HG02973 (cell line): ENCODE results near the gene FGF14.
"Not testable (repeated sequence)": the region's sequence is repeated elsewhere in the genome, so short reads cannot be mapped to it uniquely, and the experiment has no call there.

Experiments
- ATAC-seq: cut with Tn5 transposase; IDR thresholded peaks from one replicate; pipeline ENCODE4 v1.9.1; 2021; ENCODE audit warnings: moderate library complexity; ENCODE audit not compliant: unreplicated experiment

Gene FGF14

GRCh38 chr13:102141625-102142472 lies 260.0 kb downstream of the FGF14 start:
- ATAC-seq = no peak

GRCh38 chr13:102139626-102140025 lies 262.2 kb downstream of the FGF14 start:
- ATAC-seq = no peak

- no peak for ATAC-seq
Measured at GRCh38 chr13:102138635-102139190, 263.1 kb downstream of the FGF14 start.

- ATAC-seq = not testable (repeated sequence)
Measured at GRCh38 chr13:102137904-102138303, 263.9 kb downstream of the FGF14 start.

- no peak for ATAC-seq
Measured at GRCh38 chr13:102136735-102137296, 265.0 kb downstream of the FGF14 start.

GRCh38 chr13:102132777-102133295 lies 269.0 kb downstream of the FGF14 start:
- no peak for ATAC-seq

- ATAC-seq = no peak
Measured at GRCh38 chr13:102131246-102131645, 270.6 kb downstream of the FGF14 start.

- ATAC-seq = no peak
Measured at GRCh38 chr13:102128216-102128810, 273.5 kb downstream of the FGF14 start.

GRCh38 chr13:102127153-102127552 lies 274.7 kb downstream of the FGF14 start:
- no peak for ATAC-seq

GRCh38 chr13:102122147-102122546 lies 279.7 kb downstream of the FGF14 start:
- no peak for ATAC-seq

GRCh38 chr13:102117175-102117831 lies 284.5 kb downstream of the FGF14 start:
- ATAC-seq = no peak

- ATAC-seq = no peak
Measured at GRCh38 chr13:102103469-102103868, 298.4 kb downstream of the FGF14 start.

GRCh38 chr13:102100234-102100633 lies 301.6 kb downstream of the FGF14 start:
- ATAC-seq = no peak

- no peak for ATAC-seq
Measured at GRCh38 chr13:102097708-102098107, 304.1 kb downstream of the FGF14 start.

GRCh38 chr13:102093288-102093687 lies 308.6 kb downstream of the FGF14 start:
- ATAC-seq = not testable (repeated sequence)

GRCh38 chr13:102091231-102091630 lies 310.6 kb downstream of the FGF14 start:
- ATAC-seq = no peak

- ATAC-seq = no peak
Measured at GRCh38 chr13:102090532-102090931, 311.3 kb downstream of the FGF14 start.

GRCh38 chr13:102089722-102090121 lies 312.1 kb downstream of the FGF14 start:
- no peak for ATAC-seq

- ATAC-seq = no peak
Measured at GRCh38 chr13:102089177-102089576, 312.7 kb downstream of the FGF14 start.

GRCh38 chr13:102073251-102073650 lies 328.6 kb downstream of the FGF14 start:
- no peak for ATAC-seq

GRCh38 chr13:102071711-102072110 lies 330.1 kb downstream of the FGF14 start:
- no peak for ATAC-seq
